K562 (cell line): Measurements from ENCODE around the gene ZSWIM8. TPM values are rescaled to one million over a fixed set of nuclear protein-coding genes. Genes with fewer than 3 reads are reported as not detected.

Experiments
- ELF4 ChIP-seq: fragments of 450-650 bp; formaldehyde crosslinking; IDR thresholded peaks from 2 replicates; pipeline ENCODE4 v1.4.0; 2022; ENCODE audit warnings: missing genetic modification characterization
- GATA2 ChIP-seq: sonication (generic); formaldehyde crosslinking; IDR thresholded peaks from 2 replicates; pipeline ENCODE4 v1.4.0; 2020; ENCODE audit warnings: mild to moderate bottlenecking, missing genetic modification reagents
- POLR2G ChIP-seq: fragments of 200-400 bp; formaldehyde crosslinking; IDR thresholded peaks from 2 replicates; pipeline ENCODE4 v1.6.1; 2017; ENCODE audit warnings: low read depth, mild to moderate bottlenecking, antibody characterized with exemption, low read length, moderate library complexity
- ZNF778 ChIP-seq: fragments of 450-650 bp; formaldehyde crosslinking; IDR thresholded peaks from 2 replicates; pipeline ENCODE4 v1.4.0; 2020; ENCODE audit warnings: mild to moderate bottlenecking, moderate library complexity
- polyA plus RNA-seq, 8 experiments: library from polyadenylated mRNA; depleted of rRNA in 4 of 8; stranded (reverse) in 5 of 8; unstranded in 3 of 8; fragments of >200 nt; fragmentation: Nextera tagmentation in 2 of 8; fragmentation: Illumina TruSeq in 1 of 8; extraction: Ambion mirVana in 2 of 8; extraction: Trizol in 1 of 8; gene quantifications; 2 replicates each; pipeline versions ENCODE4 v1.2.1 to v1.2.3, GENCODE V29; 2011 to 2014; ENCODE audit warnings: inconsistent platforms in 1 of 8, missing spikeins in 1 of 8
- total RNA-seq, 7 experiments: library from RNA; depleted of rRNA in 6 of 7; stranded (reverse); fragments of >200 nt in 6 of 7; fragmentation: Illumina TruSeq in 2 of 7; extraction: Trizol in 2 of 7; gene quantifications; 2 replicates each; pipeline versions ENCODE4 v1.2.1 to v1.2.3, GENCODE V29; 2011 to 2021; ENCODE audit warnings: low replicate concordance in 1 of 7
- TF ChIP-seq, protein P1 (sequence below), 2 experiments: fragments of 450-650 bp; formaldehyde crosslinking in 1 of 2; IDR thresholded peaks; 2 replicates each; pipeline versions ENCODE4 v1.4.0 to v1.6.1; 2014 to 2020; ENCODE audit warnings: mild to moderate bottlenecking in 2 of 2, borderline replicate concordance in 1 of 2, low read depth in 1 of 2
- TF ChIP-seq, protein P2 (sequence below): sonication (generic); formaldehyde crosslinking; IDR thresholded peaks from 2 replicates; pipeline ENCODE4 v1.8.1; 2023; ENCODE audit warnings: mild to moderate bottlenecking, missing genetic modification reagents
- TF ChIP-seq, protein P3 (sequence below): sonication (generic); formaldehyde crosslinking; IDR thresholded peaks from 2 replicates; pipeline ENCODE4 v1.8.0; 2022; ENCODE audit warnings: missing genetic modification reagents, mild to moderate bottlenecking, moderate library complexity, borderline replicate concordance
- TF ChIP-seq, protein P4 (sequence below): fragments of 450-650 bp; formaldehyde crosslinking; conservative IDR thresholded peaks from 2 replicates; pipeline ENCODE4 v1.4.0; 2022; ENCODE audit warnings: mild to moderate bottlenecking, missing genetic modification characterization
- TF ChIP-seq, protein P5 (sequence below): fragments of 450-650 bp; formaldehyde crosslinking; IDR thresholded peaks from 2 replicates; pipeline ENCODE4 v1.4.0; 2022; ENCODE audit warnings: missing genetic modification characterization

ZSWIM8 gene
- total and polyA plus RNA-seq, 9 of the 15 experiments (the other 6 are each of a cell fraction or from before 2014, with no cell fraction given) = 5.6 to 47.8 (median 26.7) TPM

DNA sequence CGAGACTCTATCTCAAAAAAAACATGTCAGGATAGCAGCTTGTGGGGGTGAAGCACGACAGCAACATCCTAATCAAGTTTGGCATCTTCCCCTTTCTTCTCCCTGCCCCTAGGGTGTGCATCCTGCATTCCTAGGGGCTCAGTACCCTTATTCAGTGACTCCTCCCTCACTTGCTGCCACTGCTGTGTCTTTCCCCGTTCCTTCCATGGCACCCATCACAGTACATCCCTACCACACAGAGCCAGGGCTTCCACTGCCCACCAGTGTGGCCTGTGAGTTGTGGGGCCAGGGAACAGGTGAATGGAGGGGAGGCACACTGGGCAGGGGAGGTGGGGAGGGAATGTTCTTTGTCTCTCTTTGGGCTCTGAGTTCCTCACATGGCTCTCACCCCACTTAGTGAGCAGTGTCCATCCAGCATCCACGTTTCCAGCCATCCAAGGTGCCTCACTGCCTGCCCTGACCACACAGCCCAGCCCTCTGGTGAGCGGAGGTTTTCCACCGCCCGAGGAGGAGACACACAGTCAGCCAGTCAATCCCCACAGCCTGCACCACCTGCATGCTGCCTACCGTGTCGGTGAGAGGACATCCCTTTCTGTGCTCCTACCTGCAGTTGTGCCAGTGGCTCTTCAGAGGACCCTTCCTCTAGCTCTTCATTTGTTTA is 14.6 kb downstream of the ZSWIM8 start (continued):
- TF ChIP-seq, protein P1, sequence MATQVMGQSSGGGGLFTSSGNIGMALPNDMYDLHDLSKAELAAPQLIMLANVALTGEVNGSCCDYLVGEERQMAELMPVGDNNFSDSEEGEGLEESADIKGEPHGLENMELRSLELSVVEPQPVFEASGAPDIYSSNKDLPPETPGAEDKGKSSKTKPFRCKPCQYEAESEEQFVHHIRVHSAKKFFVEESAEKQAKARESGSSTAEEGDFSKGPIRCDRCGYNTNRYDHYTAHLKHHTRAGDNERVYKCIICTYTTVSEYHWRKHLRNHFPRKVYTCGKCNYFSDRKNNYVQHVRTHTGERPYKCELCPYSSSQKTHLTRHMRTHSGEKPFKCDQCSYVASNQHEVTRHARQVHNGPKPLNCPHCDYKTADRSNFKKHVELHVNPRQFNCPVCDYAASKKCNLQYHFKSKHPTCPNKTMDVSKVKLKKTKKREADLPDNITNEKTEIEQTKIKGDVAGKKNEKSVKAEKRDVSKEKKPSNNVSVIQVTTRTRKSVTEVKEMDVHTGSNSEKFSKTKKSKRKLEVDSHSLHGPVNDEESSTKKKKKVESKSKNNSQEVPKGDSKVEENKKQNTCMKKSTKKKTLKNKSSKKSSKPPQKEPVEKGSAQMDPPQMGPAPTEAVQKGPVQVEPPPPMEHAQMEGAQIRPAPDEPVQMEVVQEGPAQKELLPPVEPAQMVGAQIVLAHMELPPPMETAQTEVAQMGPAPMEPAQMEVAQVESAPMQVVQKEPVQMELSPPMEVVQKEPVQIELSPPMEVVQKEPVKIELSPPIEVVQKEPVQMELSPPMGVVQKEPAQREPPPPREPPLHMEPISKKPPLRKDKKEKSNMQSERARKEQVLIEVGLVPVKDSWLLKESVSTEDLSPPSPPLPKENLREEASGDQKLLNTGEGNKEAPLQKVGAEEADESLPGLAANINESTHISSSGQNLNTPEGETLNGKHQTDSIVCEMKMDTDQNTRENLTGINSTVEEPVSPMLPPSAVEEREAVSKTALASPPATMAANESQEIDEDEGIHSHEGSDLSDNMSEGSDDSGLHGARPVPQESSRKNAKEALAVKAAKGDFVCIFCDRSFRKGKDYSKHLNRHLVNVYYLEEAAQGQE (IDR thresholded peaks at IDR 0.05; ENCODE audit: borderline replicate concordance) = no peak
- TF ChIP-seq, protein P1 (CRISPR knock-in tag; IDR thresholded peaks at IDR 0.05; ENCODE audit: low read depth) = peak; percentile 61; the same call in 1 of the 2 replicates
- TF ChIP-seq, protein P2, sequence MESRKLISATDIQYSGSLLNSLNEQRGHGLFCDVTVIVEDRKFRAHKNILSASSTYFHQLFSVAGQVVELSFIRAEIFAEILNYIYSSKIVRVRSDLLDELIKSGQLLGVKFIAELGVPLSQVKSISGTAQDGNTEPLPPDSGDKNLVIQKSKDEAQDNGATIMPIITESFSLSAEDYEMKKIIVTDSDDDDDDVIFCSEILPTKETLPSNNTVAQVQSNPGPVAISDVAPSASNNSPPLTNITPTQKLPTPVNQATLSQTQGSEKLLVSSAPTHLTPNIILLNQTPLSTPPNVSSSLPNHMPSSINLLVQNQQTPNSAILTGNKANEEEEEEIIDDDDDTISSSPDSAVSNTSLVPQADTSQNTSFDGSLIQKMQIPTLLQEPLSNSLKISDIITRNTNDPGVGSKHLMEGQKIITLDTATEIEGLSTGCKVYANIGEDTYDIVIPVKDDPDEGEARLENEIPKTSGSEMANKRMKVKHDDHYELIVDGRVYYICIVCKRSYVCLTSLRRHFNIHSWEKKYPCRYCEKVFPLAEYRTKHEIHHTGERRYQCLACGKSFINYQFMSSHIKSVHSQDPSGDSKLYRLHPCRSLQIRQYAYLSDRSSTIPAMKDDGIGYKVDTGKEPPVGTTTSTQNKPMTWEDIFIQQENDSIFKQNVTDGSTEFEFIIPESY (CRISPR knock-in tag) = no peak
- TF ChIP-seq, protein P3, sequence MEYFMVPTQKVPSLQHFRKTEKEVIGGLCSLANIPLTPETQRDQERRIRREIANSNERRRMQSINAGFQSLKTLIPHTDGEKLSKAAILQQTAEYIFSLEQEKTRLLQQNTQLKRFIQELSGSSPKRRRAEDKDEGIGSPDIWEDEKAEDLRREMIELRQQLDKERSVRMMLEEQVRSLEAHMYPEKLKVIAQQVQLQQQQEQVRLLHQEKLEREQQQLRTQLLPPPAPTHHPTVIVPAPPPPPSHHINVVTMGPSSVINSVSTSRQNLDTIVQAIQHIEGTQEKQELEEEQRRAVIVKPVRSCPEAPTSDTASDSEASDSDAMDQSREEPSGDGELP (CRISPR knock-in tag) = no peak
- TF ChIP-seq ZNF778 (no peak), POLR2G (peak; percentile 67), ELF4 (CRISPR knock-in tag) (peak; percentile 65; the same call in 1 of the 2 replicates), GATA2 (0 out of 2 replicates have a peak, but pooled peaks have one; percentile 35)
- TF ChIP-seq, protein P4, sequence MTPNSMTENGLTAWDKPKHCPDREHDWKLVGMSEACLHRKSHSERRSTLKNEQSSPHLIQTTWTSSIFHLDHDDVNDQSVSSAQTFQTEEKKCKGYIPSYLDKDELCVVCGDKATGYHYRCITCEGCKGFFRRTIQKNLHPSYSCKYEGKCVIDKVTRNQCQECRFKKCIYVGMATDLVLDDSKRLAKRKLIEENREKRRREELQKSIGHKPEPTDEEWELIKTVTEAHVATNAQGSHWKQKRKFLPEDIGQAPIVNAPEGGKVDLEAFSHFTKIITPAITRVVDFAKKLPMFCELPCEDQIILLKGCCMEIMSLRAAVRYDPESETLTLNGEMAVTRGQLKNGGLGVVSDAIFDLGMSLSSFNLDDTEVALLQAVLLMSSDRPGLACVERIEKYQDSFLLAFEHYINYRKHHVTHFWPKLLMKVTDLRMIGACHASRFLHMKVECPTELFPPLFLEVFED = 0 out of 2 replicates have a peak, but pooled peaks have one; percentile 53
- TF ChIP-seq, protein P5, sequence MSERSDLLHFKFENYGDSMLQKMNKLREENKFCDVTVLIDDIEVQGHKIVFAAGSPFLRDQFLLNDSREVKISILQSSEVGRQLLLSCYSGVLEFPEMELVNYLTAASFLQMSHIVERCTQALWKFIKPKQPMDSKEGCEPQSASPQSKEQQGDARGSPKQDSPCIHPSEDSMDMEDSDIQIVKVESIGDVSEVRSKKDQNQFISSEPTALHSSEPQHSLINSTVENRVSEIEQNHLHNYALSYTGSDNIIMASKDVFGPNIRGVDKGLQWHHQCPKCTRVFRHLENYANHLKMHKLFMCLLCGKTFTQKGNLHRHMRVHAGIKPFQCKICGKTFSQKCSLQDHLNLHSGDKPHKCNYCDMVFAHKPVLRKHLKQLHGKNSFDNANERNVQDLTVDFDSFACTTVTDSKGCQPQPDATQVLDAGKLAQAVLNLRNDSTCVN (CRISPR knock-in tag) = peak; percentile 51; the same call in 1 of the 2 replicates
